HCT116 (cell line): ENCODE data around the gene HOMER3.

Experiments used
- EZH2phosphoT487 ChIP-seq: fragments of 200-600 bp; IDR thresholded peaks from 2 replicates; pipeline ENCODE4 v1.6.1; 2018; ENCODE audit warnings: antibody characterized with exemption, borderline replicate concordance
- TCF7L2 ChIP-seq: IDR thresholded peaks from 2 replicates; pipeline ENCODE4 v1.7.0; 2011; ENCODE audit warnings: borderline replicate concordance, inconsistent platforms; ENCODE audit not compliant: insufficient read depth, insufficient read length; ENCODE audit errors: extremely low read depth
- TF ChIP-seq, protein P1 (sequence below): IDR thresholded peaks from 2 replicates; pipeline ENCODE4 v1.6.1; 2012; ENCODE audit warnings: low read depth

- no peak for TF ChIP-seq TCF7L2
- no peak for TF ChIP-seq EZH2phosphoT487
- TF ChIP-seq, protein P1, sequence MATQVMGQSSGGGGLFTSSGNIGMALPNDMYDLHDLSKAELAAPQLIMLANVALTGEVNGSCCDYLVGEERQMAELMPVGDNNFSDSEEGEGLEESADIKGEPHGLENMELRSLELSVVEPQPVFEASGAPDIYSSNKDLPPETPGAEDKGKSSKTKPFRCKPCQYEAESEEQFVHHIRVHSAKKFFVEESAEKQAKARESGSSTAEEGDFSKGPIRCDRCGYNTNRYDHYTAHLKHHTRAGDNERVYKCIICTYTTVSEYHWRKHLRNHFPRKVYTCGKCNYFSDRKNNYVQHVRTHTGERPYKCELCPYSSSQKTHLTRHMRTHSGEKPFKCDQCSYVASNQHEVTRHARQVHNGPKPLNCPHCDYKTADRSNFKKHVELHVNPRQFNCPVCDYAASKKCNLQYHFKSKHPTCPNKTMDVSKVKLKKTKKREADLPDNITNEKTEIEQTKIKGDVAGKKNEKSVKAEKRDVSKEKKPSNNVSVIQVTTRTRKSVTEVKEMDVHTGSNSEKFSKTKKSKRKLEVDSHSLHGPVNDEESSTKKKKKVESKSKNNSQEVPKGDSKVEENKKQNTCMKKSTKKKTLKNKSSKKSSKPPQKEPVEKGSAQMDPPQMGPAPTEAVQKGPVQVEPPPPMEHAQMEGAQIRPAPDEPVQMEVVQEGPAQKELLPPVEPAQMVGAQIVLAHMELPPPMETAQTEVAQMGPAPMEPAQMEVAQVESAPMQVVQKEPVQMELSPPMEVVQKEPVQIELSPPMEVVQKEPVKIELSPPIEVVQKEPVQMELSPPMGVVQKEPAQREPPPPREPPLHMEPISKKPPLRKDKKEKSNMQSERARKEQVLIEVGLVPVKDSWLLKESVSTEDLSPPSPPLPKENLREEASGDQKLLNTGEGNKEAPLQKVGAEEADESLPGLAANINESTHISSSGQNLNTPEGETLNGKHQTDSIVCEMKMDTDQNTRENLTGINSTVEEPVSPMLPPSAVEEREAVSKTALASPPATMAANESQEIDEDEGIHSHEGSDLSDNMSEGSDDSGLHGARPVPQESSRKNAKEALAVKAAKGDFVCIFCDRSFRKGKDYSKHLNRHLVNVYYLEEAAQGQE, result no peak
Measured at GRCh38 chr19:18960370-18960769, 19.4 kb upstream of the HOMER3 start.
